Measurements from ENCODE around the gene ZEB2.

ZEB2 gene

DNA sequence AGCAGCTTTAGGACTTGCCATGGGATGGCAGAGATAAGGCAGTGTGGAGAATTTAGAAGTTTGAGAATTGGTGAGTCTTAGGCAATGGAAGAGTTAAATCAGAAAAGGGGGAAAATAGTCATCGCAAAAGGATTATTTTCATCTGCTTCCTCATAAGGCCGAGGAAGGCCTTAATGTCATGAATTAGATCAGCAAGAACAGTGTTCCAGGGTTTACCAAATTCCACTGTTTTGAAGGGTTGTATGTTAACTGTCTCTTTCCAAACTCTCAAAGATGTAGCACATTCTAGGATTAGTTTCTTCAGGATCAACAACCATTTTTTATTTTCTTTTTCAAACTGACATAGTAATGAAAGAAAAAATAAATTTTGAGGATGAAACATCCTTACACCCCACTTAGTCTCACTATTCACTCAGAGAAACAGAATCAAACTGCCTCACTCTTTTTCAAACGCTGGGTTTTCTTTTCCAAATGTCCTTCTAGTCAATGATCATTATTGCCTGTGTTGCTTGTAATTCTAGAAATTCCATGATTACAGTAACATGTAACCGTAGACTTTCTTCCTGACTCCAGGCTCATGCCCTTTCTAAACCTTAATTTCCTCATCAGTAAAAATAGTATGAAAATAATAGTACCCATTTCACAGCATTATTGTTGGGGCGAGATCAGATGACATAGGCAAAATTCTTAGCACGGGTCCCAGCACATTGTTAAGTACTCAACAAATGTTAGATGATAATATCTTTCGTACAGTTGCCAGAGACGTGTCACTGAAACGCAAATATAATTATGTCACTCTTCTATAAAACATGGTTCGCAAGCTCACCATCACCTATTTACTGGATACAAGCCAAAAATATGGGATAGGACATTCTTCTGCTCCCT lies 23.6 kb downstream of the ZEB2 start:
- DNase-seq (ENCODE audit: low read depth, low spot score) = no peak

DNA sequence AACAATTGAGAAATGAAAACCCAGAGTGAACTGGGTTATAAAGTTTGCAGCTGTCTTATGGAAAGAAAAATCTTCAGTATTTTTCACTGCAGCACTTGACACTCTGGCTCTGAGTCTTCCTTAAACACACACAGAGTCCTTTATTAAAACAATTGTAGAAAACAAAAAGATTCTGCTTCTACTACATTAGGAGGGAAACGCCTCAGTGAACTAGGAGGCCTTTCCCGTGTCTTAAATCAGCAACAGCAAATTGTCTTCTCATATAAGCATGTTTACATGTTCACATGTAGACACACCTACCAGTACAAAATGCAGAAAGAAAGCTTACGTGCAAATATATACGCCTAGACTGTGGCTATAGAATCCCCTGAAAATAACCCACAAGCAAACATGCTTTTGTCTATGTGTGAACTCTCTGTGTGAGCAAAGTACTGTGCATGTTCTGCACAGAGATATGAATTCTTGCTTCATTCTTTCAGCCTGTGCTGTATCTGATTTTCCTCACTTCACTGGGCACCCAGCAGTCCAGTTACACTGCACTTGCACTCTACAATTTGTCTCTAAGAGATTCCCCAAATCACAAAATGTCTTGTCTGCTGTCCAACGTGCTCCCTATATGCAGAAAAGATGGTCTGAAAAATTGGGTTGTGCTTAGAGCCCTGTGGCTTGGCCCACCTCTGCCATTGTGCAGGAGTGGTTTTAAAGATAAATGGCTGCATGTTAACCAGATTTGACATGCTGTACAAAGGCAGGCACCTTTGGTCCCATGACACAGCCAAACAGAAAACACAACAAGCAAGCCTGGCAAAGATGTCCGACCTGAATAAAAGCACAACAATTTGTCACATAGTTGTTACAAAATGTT lies 24.5 kb downstream of the ZEB2 start:
- no peak for DNase-seq (ENCODE audit: low read depth, low spot score)

DNA sequence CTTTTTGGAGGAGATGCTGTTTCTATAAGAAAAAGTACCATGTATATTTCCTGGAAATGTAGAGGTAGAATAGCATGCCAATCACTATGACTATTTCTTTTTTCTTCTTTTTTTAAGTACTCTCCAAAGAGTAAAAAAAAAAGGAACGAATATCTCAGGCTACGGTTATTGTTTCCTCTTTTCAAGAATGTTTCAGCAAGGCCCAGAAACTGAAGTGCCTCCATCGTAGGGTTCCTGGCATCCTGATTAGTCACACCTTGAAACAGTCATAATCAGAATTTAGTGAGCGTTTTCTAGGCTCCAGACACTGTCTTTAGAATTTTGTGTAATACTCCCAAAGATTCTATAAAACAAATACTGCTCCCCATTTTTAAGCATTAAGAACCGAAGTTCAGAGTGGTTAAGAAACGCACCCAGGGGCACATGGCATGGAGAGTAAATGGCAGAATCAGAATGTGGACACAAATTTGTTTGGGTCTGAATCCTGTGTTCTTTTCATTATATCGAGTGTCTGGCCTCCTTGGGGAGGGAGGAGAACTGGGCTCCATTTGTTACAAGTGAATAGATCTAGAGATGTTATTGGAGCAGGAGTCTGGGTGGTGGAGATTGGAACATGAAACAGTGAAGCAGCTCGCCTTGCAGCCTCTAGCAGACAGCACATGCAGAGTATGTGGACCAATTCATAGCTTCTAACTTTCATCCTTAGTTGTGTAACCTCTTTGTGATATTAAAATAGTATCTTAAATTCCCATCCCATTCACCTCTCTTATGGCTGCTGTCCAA lies 26.7 kb downstream of the ZEB2 start:
- DNase-seq (ENCODE audit: low read depth, low spot score) = no peak

DNA sequence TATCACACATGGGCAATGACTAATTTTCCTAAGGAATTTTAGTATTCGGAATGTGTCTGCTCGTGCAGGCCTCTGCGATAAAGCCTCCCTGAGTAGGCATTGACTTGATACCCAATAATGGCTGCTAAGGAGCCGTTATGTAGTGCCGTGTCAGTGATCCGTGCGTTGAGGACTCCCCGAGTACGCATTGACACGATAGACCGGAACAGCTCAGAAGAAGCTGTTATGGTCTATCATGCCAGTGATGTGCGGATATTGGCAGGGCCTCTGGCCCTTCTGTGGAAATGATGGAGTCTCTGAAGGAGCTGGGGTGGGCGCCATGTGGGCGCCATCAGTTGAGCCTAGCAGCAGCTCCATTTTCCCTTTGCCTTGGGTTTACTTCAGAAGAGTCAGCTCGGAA lies 29.1 kb downstream of the ZEB2 start:
- DNase-seq (ENCODE audit: low read depth, low spot score) = no peak

DNA sequence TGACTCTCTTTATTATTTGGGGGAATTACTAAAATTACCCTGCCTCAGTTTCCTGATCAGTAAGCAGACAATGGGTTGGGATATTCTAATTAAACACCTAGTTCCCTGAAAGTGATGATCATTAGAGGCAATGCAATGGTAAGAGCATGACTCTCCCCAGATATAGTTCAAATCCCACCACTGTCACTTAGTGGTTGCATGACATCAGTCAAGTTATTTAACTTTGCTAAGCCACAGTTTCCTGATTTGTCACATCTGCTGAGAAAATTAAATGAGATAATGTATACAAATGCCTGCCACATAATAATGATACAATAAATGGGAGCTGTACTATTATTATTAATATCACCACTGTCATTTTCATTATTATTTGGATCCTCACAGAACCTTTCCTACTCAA lies 29.9 kb downstream of the ZEB2 start:
- DNase-seq (ENCODE audit: low read depth, low spot score) = no peak

DNA sequence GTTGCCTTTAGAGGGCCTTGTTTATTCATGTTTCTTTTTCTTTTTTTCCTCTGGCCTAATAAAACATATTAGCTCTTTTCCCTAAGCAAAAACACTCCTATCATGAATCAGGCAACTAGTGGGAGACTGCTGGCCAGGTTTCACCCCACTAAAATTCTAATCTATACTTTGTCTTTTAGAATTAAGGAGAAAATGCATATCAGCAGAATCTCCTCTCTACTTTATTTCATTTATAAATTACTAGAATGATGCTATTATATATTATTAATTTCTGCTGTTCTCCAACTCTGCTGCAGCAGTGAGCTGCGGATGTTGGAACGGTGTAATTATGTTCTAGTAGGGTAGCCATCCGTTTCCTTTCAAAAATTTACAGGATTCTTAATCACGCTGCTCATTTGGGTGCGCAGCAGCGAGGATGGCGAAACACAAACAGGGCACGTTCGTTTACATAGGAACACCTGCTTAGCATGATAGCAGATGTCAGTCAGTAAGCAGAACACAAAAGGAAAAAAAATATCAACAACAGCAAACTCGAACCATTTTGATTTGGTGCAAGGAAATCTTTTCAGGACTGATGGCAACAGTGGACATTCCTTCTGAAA lies 30.5 kb downstream of the ZEB2 start:
- no peak for DNase-seq (ENCODE audit: low read depth, low spot score)

DNA sequence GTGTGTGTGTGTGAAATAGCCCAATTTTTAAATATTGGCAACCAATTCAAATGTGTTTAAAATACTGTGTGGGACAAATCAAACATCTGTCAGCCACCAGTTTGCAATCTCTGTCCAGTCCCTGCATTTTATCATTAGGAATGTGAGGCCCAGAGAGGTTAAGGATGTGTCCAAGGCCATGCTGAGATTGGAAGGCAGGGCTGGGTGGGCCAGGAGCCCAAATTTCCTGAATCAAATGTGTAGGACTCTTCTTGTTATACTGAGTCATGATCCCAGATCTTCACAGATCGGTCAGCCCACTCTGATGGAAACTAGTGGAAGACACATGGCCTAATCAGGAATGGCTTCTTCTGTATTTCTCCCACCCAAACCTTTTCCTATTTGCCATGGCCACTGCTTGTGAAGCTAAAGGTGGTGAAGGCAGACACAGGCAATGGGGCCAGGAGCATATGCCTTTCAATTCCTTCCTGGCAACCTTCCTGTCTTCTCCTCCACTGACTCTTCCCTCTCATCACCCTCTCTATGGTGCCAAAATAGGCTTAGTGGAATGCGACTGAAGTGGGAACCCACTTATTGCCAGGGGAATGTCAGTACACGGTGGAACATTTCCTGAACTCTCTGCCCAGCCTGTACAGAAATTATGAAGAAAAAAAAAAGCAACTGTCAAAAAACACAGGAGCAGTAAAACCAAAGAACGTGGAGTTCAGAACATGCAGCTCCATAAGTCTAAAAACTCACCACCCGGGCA lies 35.5 kb downstream of the ZEB2 start:
- DNase-seq (ENCODE audit: low read depth, low spot score) = no peak

DNA sequence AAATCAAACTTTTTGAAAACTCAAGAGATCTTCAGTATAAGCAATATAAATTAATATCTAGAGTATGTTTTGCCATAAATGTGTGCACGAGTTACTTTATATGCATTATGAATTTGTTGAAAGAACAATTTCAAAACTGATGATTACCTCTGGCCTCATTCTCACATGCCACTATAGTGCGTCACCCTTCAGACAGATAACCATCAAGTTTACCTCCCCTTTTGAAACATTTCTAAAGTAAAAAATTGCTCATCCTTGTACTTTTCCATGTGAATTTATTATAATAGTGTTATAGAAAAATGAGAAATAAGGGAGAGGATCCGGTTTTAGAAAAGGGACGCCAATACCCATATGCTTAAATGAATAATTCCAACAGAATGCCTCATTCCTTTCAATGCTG lies 38.3 kb downstream of the ZEB2 start:
- DNase-seq (ENCODE audit: low read depth, low spot score) = no peak

DNA sequence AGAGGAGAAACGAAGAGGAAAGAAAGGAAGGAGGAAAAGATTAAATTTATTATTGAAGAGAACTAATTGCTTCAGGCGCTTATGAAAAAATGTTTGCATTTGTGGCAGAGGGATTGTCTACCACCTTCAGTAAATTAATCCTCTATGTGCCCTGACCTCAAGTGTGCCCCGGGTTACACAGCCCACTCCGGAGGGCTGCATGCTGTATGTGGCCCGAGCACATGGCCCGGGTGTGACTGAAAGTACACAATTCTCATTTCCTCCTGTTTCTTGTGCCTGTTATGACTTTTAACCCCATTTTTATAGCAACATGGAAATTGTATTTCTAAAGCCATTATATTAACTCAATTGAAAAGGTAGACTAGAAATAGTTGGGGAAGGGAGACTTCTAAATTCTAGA lies 38.8 kb downstream of the ZEB2 start:
- no peak for DNase-seq (ENCODE audit: low read depth, low spot score)

DNA sequence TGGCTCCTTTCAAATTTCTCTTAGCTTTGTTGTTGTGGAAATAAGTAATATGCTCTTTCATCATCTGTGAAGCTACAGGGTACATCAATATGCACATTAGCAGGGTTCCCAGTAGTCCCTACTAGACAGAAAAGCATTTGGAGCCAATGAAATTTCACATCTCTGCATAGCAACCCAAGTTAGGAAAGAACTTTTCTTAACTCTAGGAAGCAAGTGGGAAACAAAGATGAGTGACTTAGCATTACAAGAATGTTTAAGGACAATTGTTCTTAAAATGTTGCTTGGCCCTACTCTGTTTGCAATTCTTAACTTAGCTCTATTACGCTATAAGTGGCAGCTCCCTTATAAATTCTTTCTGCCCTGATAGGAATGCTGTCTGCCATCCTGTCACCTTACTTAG lies 39.6 kb downstream of the ZEB2 start:
- no peak for DNase-seq (ENCODE audit: low read depth, low spot score)

DNA sequence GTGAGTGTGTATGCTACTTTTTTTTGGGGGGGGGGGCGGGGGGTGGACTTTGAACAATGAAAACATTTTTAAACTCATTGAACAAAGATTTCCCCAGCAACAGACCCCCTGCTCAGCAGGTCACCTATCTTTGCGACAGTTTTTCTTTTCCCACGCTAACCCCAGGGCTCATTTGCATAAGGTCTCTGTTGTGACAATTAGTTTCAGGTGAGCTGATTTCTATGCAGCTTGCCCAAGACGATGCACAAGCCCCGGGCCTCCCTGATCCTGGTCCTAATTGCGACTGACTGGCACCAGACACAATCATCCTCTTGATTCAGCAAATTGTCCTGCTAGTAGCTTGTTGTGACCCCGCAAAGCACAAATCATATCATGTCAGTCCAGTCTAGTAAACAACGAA lies 40.3 kb downstream of the ZEB2 start:
- peak; percentile 44 for DNase-seq (ENCODE audit: low read depth, low spot score)

DNA sequence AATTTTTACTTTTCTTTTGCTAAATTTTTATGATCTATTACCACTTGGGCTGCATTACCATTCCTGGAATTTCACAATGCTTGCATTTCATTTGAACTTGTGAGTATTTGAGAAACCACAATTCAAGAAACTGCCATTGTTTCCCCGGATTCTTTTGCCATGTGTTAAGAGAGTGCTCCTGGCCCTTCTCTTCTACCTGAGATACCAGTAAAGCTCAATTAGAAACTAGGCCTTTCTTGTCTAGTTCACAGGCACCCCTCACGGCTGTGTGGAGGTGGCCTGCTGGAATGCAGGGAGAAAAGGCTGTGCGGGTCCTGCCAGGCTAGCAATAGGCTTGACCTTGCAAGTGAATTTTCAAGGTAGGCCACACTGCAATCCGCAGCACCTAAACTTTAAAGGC lies 40.8 kb downstream of the ZEB2 start:
- peak; percentile 63 for DNase-seq (ENCODE audit: low read depth, low spot score)

DNA sequence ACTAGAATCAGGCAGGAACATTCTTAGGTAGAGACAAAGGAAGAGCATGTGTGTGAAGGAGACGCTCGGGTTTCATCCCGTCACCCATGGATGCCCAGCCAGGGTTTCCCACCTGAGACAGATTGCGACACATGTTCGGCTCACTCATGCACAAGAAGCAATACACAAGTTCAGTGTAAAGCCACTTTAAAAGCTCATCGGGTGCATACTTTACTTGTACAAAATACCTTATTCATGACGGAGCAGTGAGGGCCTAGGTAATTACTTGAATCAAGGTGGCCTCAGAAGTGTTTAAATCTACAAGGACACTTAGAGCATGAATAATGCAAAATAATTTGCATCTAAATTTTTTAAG lies 42.0 kb downstream of the ZEB2 start:
- no peak for DNase-seq (ENCODE audit: low read depth, low spot score)

DNA sequence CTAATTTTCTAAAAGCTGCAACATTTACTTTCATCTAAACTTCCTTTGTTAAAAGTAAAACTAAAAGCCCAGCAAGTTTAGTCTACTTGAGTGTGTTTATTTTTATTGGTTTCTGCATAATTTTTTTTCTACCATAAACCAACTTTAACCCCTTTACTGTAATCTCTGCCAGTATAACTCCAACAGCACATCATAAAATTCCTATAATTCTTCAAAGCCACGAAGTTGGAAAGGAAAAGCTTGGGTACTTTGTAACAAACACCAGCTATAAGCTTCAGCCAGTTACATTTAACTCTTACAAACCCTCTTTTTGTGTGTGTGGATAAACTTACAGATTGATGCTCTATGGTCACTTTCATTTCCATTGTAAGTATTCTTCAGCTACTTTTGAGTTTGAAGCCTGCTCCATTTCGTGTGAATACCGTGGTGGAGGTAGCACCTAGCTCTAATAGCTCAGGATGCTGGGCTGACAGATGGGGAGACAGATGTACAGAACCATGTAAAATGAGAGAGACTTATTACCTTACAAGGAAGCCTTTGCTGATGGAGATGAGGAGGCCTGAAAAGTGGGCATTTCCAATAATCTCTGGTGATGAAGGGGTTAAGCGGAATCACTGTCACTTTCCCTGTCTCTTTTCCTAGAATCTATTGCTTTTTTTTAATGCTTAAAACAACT lies 42.5 kb downstream of the ZEB2 start:
- no peak for DNase-seq (ENCODE audit: low read depth, low spot score)

DNA sequence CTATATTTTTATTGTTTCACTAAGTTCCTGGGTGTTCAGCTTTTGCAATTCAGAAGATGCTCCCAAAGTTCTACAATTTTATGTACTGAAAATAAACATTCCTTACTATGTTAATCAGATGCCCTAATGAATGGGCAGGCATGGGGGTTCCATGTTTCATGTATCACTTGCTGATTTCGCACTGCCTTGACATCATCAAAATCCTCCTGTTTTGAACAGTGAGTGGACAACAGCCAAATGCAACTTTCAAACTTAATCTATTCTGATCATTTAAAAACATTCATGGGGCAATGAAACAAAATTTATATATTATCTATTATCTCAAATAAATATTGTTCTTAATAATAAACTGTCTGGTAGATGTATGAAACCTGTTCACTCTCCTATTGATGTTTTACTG lies 43.2 kb downstream of the ZEB2 start:
- no peak for DNase-seq (ENCODE audit: low read depth, low spot score)

DNA sequence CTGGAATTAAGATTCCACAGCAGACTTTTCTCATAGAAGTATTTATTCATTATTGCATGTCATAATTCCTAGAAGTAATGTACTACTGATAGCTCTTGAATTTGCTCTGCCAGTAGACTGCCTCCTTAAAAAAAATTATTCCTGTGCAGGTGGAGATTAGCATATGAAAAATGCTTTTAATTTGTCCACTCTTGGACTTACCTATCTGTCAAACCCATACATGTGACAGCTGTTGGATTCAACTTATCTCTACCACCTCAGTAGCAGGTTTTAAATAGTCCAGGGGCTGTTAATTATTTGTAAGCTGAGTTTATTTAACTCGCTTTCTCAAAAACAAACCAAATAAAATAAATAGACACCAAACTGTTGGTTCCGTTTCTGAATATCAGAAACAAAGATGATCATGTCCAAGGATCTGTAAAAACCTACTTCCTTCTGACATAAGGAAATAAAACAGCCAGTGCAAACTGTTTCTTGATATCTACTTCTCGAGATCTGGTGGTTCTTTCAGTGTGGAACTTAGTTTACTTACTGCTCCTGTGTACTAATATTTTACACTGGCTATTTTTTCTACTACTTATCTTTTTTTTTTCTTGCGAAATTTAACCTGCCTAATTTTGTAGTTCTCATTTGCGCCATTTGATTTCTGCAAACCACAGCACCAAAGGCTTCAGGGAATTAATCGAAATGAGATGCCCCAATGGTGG lies 44.2 kb downstream of the ZEB2 start:
- no peak for DNase-seq (ENCODE audit: low read depth, low spot score)

DNA sequence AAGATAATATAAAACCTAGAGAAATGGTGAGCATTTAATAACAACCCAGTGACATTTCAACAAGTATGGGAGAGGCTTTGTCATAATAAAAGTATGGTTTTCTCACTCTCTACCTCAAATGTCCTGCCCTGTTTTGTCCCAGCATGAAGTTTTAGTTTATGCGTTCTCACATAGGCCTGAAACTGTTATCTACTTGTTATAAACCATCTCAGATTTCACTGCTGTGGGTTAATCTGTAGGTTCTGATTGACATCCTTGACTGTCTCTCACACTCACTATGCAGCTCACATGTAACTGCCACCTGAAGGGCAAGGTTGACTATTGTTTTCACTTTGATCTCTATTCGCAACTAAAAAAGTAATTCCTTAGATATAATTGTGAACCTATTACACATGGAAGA lies 44.9 kb downstream of the ZEB2 start:
- no peak for DNase-seq (ENCODE audit: low read depth, low spot score)

DNA sequence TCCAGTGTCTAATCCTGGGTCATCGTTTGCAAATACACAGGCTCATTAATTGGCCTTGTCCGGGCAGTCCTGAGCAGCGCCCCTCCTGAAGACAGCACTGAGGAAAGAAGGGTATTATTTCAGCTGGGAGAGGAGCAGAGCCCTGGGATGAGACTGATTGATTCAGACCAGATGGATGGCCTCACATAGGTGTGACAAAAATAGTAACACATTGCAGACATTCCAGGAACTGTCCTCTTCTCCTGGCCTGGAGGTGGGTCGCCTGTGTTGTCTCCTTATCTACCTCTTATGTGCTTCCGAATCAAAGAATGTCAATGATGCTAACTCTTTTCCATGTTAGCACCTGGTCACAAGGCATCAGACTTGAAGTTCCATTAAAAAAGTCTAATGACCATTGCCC lies 45.9 kb downstream of the ZEB2 start:
- DNase-seq (ENCODE audit: low read depth, low spot score) = no peak

DNA sequence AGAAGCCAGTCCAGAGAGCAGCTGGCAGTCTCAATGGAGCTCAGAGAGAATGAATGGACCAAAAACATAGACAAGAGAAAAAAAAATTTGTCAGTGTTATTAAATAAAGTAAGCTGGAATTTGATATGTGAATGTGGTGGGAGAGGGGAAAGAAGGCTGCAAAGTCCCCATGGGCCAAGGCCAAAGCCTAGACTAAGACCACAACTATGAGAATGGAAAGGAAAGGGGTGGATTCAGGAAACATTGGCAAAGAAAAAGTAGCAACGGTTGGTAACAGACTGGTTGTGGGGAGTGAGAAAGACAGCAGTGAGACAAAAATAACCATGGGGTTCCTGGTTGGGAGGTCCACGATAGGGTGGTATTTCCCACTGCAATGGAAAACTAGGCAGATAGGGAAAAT lies 47.0 kb downstream of the ZEB2 start:
- DNase-seq (ENCODE audit: low read depth, low spot score) = no peak

DNA sequence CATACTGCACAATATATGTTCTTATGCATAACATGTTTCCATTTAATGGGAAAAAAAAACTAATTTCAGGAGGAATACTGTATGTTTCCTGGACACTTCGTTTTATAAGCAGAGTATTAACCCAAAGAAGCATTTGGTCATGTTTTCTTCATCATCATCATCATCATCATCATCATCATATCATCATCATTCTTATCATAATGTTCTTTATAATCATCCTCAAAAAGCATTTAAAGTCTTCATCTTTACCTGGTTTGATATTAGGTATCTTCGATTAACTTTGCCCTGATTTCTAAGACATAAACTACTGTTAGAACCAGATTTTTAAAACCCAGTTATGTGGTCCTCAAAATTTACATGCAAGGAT lies 47.9 kb downstream of the ZEB2 start:
- DNase-seq (ENCODE audit: low read depth, low spot score) = no peak
